A549 (cell line): ENCODE measurements around the gene PLCXD3.

Experiments
- POLR2A ChIP-seq: IDR thresholded peaks from 2 replicates; pipeline ENCODE4 v1.6.1; 2012; ENCODE audit warnings: mild to moderate bottlenecking, low read length
- SREBF2 ChIP-seq: fragments of 450-650 bp; IDR thresholded peaks from 2 replicates; pipeline ENCODE4 v1.6.1; 2014; ENCODE audit warnings: mild to moderate bottlenecking, moderate library complexity

GRCh38 chr5:41524174-41524573 is 13.8 kb upstream of the PLCXD3 start:
- TF ChIP-seq SREBF2 (no peak), POLR2A (no peak)
